ENCODE results near the gene RHOF. TPM values are rescaled to one million over a fixed set of nuclear protein-coding genes. Genes with fewer than 3 reads are reported as not detected.
"Not testable (repeated sequence)": the region's sequence is repeated elsewhere in the genome, so short reads cannot be mapped to it uniquely, and the experiment has no call there.

The RHOF gene
- total RNA-seq, 4 donors from 2014 or later = 5.1 to 27.6 (median 13.1) TPM

- H3K4me1 ChIP-seq = peaks cover 33 to 49% of the 10 kb centered on the region in 2 donors
- H3K27me3 ChIP-seq = no peaks in the 10 kb centered on the region
- peak; percentile 56 to 62 for DNase-seq
- H3K36me3 ChIP-seq = no peaks in the 10 kb centered on the region
- peak overlapping the region; percentile 42 to 44 for H3K4me3 ChIP-seq
- H3K27ac ChIP-seq = peak overlapping the region; percentile 100
- no peak for TF ChIP-seq CTCF (IDR thresholded peaks at IDR 0.05)
- TF ChIP-seq POLR2A (IDR thresholded peaks at IDR 0.05) = no peak
- no peaks in the 10 kb centered on the region for H3K9me3 ChIP-seq
- intact Hi-C loops (cut with DNase I; ENCODE audit: low total_unique reads) = loop anchor here (1.0 to 5.0 kb wide), 2 partner anchors 18 to 97 kb away; no protein-coding TSS in a partner anchor
Observed at GRCh38 chr12:121794534-121795033, 1.1 kb upstream of the RHOF start.

GRCh38 chr12:121793838-121794533 lies 498 bp upstream of the RHOF start:
- DNase-seq = peak; percentile 90 to 94
- no peaks in the 10 kb centered on the region for H3K27me3 ChIP-seq
- TF ChIP-seq POLR2A (IDR thresholded peaks at IDR 0.05) (peak; percentile 25 to 54), CTCF (IDR thresholded peaks at IDR 0.05) (peak; percentile 99 to 100 (median 100))
- peak overlapping the region; percentile 100 for H3K27ac ChIP-seq
- intact Hi-C loops (cut with DNase I; ENCODE audit: low total_unique reads) = loop anchor here (5.0 kb wide), 1 partner anchor 97 kb away; no protein-coding TSS in a partner anchor
- H3K4me3 ChIP-seq = peak overlapping the region; percentile 42 to 44
- H3K9me3 ChIP-seq = no peaks in the 10 kb centered on the region
- H3K36me3 ChIP-seq = no peaks in the 10 kb centered on the region
- peaks cover 33 to 47% of the 10 kb centered on the region in 2 donors for H3K4me1 ChIP-seq

- DNase-seq = no peak
- Histone ChIP-seq H3K4me1 (peaks cover 21 to 38% of the 10 kb centered on the region in 2 donors), H3K4me3 (peak overlapping the region; percentile 42 to 44), H3K27me3 (no peaks in the 10 kb centered on the region), H3K27ac (peak overlapping the region; percentile 81 to 100), H3K9me3 (no peaks in the 10 kb centered on the region), H3K36me3 (no peaks in the 10 kb centered on the region)
- no peak for TF ChIP-seq POLR2A (IDR thresholded peaks at IDR 0.05)
- no peak for TF ChIP-seq CTCF (IDR thresholded peaks at IDR 0.05)
- intact Hi-C loops (cut with DNase I; ENCODE audit: low total_unique reads) = loop anchor here (5.0 kb wide), 1 partner anchor 96 kb away; no protein-coding TSS in a partner anchor
Observed at GRCh38 chr12:121792607-121793439, 665 bp downstream of the RHOF start.

- no peak for TF ChIP-seq CTCF (IDR thresholded peaks at IDR 0.05)
- no peaks in the 10 kb centered on the region for H3K27me3 ChIP-seq
- no peak overlapping the region for H3K4me3 ChIP-seq
- H3K4me1 ChIP-seq = peaks cover 17 to 31% of the 10 kb centered on the region in 2 donors
- no peak for DNase-seq
- no peaks in the 10 kb centered on the region for H3K36me3 ChIP-seq
- no peak overlapping the region for H3K27ac ChIP-seq
- H3K9me3 ChIP-seq = no peaks in the 10 kb centered on the region
- intact Hi-C loops (cut with DNase I; ENCODE audit: low total_unique reads) = loop anchor here (5.0 kb wide), 1 partner anchor 95 kb away; no protein-coding TSS in a partner anchor
Observed at GRCh38 chr12:121791671-121792551, 1.6 kb downstream of the RHOF start.

GRCh38 chr12:121790785-121791184 lies 2.7 kb downstream of the RHOF start:
- peaks cover 8 to 22% of the 10 kb centered on the region in 2 donors for H3K4me1 ChIP-seq
- intact Hi-C loops (cut with DNase I; ENCODE audit: low total_unique reads) = loop anchor here (5.0 kb wide), 1 partner anchor 93 kb away; no protein-coding TSS in a partner anchor
- not testable (repeated sequence) for H3K27ac ChIP-seq

More at GRCh38 chr12:121790785-121791184, 2.7 kb downstream of the RHOF start:
- not testable (repeated sequence) for DNase-seq, H3K4me3 ChIP-seq, H3K36me3 ChIP-seq, H3K27me3 ChIP-seq, H3K9me3 ChIP-seq
